ENCODE results near the gene PADI3.

PADI3 gene

DNA sequence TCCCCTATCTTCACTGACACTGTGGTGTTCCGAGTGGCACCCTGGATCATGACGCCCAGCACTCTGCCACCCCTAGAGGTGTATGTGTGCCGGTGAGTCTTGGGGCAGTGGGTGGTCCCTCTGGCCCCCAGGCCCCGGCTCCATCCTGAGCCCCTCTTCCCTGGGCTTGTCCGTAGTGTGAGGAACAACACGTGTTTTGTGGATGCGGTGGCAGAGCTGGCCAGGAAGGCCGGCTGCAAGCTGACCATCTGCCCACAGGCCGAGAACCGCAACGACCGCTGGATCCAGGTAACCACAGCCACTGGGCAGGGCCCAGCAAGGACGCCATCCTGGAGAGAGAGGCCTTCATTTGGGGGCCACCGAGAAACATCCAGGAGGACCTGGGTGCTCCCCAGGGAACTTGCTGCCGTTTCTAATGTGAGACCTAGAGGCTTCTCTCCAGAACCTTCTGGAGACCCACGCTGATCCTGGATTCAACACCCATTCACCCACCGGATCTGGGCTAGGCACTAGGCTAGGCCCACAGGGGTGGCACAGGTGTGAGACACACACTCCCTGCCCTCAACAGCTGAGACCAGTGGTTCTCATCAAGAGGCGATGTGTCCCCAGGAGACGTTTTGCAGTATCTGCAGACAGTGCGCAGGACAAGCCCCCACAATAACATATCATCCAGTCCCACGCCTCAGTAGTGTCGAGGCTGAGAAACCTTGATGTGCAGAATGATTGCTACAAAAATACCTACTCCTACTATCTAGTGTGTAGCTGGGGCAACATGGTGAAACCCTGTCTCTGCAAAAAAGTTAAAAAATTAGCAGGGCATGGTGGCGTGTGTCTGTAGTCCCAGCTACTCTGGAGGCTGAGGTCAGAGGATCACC lies 22.2 kb downstream of the PADI3 start:
- no peak for DNase-seq (ENCODE audit: low read depth)
- TF ChIP-seq, protein P1, sequence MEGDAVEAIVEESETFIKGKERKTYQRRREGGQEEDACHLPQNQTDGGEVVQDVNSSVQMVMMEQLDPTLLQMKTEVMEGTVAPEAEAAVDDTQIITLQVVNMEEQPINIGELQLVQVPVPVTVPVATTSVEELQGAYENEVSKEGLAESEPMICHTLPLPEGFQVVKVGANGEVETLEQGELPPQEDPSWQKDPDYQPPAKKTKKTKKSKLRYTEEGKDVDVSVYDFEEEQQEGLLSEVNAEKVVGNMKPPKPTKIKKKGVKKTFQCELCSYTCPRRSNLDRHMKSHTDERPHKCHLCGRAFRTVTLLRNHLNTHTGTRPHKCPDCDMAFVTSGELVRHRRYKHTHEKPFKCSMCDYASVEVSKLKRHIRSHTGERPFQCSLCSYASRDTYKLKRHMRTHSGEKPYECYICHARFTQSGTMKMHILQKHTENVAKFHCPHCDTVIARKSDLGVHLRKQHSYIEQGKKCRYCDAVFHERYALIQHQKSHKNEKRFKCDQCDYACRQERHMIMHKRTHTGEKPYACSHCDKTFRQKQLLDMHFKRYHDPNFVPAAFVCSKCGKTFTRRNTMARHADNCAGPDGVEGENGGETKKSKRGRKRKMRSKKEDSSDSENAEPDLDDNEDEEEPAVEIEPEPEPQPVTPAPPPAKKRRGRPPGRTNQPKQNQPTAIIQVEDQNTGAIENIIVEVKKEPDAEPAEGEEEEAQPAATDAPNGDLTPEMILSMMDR (IDR thresholded peaks at IDR 0.05; ENCODE audit: insufficient read depth, low read depth, low read length, missing control alignments) = no peak
- H3K4me3 ChIP-seq (ENCODE audit: low read depth, low read length) = no peak overlapping the region

DNA sequence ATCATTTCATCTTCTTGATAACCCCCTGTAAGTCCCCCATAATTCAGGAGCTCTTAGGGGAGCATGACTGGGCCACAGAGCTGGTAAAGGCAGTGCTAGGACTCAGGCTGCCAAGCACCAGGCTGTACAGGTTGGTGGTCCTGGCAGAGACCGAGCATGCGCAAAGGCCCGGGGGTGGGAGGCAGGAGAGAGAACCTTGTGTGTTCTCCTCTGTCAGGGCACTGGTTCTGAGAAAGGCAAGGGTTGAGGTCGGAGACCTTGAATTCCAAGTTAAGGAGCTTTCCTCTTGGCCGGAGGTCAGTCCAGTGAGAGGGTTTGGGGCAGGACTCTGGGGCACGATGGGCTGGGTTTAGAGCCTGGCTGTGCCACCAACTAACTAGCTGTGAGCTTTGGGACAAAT lies 23.2 kb downstream of the PADI3 start:
- H3K4me3 ChIP-seq (ENCODE audit: low read depth, low read length) = no peak overlapping the region
- DNase-seq (ENCODE audit: low read depth) = no peak
- TF ChIP-seq, protein P1 (IDR thresholded peaks at IDR 0.05; ENCODE audit: insufficient read depth, low read depth, low read length, missing control alignments) = no peak

DNA sequence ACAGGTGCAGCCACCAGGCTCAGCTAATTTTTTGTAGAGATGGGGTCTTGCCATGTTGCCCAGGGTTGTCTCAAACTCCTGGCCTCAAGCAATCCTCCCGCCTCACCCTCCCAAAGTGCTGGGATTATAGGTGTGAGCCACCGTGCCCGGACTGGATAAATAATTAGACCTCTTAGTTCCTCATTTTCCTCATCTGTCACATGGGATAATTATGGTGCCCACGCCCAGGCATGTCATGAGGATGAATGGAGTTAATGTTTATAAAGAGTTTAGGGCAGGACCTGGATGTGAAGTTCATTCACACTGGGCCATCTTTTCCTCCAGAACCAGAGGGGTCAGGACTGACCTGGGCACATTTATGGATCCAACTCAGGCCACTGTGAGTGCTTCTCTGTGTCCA lies 23.7 kb downstream of the PADI3 start:
- TF ChIP-seq, protein P1 (IDR thresholded peaks at IDR 0.05; ENCODE audit: insufficient read depth, low read depth, low read length, missing control alignments) = no peak
- H3K4me3 ChIP-seq (ENCODE audit: low read depth, low read length) = no peak overlapping the region
- no peak for DNase-seq (ENCODE audit: low read depth)

DNA sequence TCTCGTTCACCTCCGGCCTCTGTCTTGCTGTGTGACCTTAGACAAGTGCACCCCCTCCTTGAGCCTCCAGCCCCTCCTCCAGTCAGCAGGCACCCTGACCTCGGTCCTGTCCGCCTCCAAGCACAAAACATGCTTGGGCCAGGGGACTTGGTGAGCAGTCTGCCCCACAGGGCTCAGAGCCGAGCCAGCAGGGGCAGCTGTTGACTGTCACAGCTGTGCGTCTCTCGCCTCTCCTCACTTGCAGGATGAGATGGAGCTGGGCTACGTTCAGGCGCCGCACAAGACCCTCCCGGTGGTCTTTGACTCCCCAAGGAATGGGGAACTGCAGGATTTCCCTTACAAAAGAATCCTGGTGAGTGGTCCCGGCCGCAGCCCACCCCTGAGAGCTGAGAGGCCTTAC lies 24.2 kb downstream of the PADI3 start:
- no peak overlapping the region for H3K4me3 ChIP-seq (ENCODE audit: low read depth, low read length)
- TF ChIP-seq, protein P1 (IDR thresholded peaks at IDR 0.05; ENCODE audit: insufficient read depth, low read depth, low read length, missing control alignments) = no peak
- DNase-seq (ENCODE audit: low read depth) = no peak

DNA sequence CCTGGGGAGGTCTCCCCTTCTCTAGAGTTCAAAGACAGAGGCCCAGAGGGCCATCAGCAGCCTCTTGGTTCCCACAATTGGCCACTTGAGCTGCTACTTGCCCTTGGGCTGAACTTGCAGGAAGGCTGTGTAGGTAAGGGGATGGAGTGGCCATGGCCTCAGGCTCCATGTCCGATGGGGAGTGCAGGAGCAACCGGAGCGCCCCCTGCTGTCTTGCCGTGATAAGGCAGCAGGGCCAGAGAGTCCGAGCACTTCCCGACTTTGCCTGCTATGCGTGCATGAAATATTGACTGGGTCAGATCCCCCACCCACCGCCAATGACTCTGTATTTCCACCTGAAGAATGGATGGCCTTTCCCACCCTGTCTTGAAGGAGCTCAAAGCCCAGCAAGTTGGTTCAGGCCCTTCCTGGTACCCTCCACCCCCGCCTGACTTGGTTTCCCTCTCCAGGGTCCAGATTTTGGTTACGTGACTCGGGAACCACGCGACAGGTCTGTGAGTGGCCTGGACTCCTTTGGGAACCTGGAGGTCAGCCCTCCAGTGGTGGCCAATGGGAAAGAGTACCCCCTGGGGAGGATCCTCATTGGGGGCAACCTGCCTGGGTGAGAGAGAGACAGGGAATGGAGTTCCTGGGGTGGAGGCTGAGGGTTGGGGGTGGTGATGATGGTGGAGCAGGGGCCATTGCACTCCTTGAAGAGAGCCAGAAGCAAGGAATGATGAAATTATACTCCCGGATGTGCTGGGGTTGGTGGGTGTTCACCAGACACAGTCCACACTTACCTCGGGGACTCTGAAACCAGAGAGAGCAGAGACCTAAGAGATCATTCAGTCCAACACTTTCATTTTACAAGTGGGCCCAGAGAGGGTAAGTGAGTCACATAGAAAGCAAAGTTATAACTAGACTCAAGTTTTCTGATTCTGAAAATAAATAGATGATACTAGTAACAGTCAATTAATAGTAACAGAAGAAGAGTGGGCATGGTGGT lies 25.6 kb downstream of the PADI3 start:
- TF ChIP-seq, protein P1 (IDR thresholded peaks at IDR 0.05; ENCODE audit: insufficient read depth, low read depth, low read length, missing control alignments) = peak; percentile 86
- H3K4me3 ChIP-seq (ENCODE audit: low read depth, low read length) = no peak overlapping the region
- DNase-seq (ENCODE audit: low read depth) = peak; percentile 88

DNA sequence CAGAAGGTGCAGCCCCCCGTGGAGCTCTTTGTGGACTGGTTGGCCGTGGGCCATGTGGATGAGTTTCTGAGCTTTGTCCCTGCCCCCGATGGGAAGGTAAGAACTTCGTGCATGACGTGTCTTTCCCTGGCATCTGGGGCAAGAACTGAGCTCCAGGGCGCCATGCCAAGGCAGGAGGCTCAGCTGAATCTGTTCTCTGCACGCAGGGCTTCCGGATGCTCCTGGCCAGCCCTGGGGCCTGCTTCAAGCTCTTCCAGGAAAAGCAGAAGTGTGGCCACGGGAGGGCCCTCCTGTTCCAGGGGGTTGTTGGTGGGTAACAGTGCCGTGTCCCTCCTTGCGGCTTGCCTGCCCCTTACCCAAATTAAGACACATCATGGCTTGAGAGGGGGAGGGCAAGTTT lies 27.7 kb downstream of the PADI3 start:
- no peak for DNase-seq (ENCODE audit: low read depth)
- TF ChIP-seq, protein P1 (IDR thresholded peaks at IDR 0.05; ENCODE audit: insufficient read depth, low read depth, low read length, missing control alignments) = no peak
- H3K4me3 ChIP-seq (ENCODE audit: low read depth, low read length) = no peak overlapping the region

Measured in GM12865 (cell line).